ENCODE measurements around the gene GALC. TPM values are rescaled to one million over a fixed set of nuclear protein-coding genes. Genes with fewer than 3 reads are reported as not detected.

GALC gene
- total RNA-seq, 1 donor from 2014 or later: 21.5 TPM

Other genes with a start within 250 kb of the GALC start
- gene GPR65, start 12.0 kb upstream of the GALC start, total RNA-seq: 1.3 TPM

Measured in ureter (tissue), 1 donor.